A549 (cell line): ENCODE results near the gene PFN1. TPM values are rescaled to one million over a fixed set of nuclear protein-coding genes. Genes with fewer than 3 reads are reported as not detected.

Experiments used
- ATAC-seq, 2 experiments: fragments of 200-7000 bp in 1 of 2; fragments of >200 bp in 1 of 2; cut with Nextera tagmentation in 1 of 2; cut with Tn5 transposase in 1 of 2; 3 replicates each; pipeline versions ENCODE4 v1.8.0 to v1.9.1; 2018 to 2020; ENCODE audit warnings: mild to moderate bottlenecking in 1 of 2, moderate library complexity in 1 of 2
- CTCF ChIA-PET: fragments of 300-600 bp; sonication (Branson Sonifier 250); formaldehyde crosslinking; extraction: SDS; loops from one replicate; lab custom pipeline; 2021; ENCODE audit warnings: antibody characterized with exemption, inconsistent platforms; lab: Yijun Ruan, JAX
- POLR2A ChIA-PET: fragments of 350-600 bp; formaldehyde crosslinking; extraction: SDS; loops from one replicate; lab custom pipeline; 2021; ENCODE audit warnings: antibody characterized with exemption, inconsistent platforms; lab: Yijun Ruan, JAX
- DNase-seq, 2 experiments: peaks; one replicate each; pipeline versions ENCODE4 v3.0.0 to v3.0.0-alpha.2; 2011 to 2016; ENCODE audit warnings: low read depth in 1 of 2, low spot score in 1 of 2
- FAIRE-seq: peaks from 2 replicates; lab custom pipeline; 2011; peaks lifted over from hg19 to GRCh38; lab: Jason Lieb, UNC
- H3K27ac ChIP-seq, 2 experiments: fragments of >200 bp; sonication (Bioruptor Twin); formaldehyde crosslinking; 3 replicates each; pipeline ENCODE4 v1.5.1; 2016 to 2017
- H3K4me1 ChIP-seq: fragments of >200 bp; sonication (Bioruptor Twin); formaldehyde crosslinking; 3 replicates; pipeline ENCODE4 v1.6.1; 2016
- H3K4me2 ChIP-seq: fragments of >200 bp; sonication (Bioruptor Twin); formaldehyde crosslinking; 3 replicates; pipeline ENCODE4 v1.6.1; 2016
- H3K4me3 ChIP-seq: fragments of >200 bp; sonication (Bioruptor Twin); formaldehyde crosslinking; 3 replicates; pipeline ENCODE4 v1.5.1; 2016
- H3K9me3 ChIP-seq: fragments of >200 bp; sonication (Bioruptor Twin); formaldehyde crosslinking; 3 replicates; pipeline ENCODE4 v1.6.1; 2016
- CHD2 ChIP-seq: fragments of 150-350 bp; IDR thresholded peaks from 2 replicates; pipeline ENCODE4 v1.6.1; 2014; ENCODE audit warnings: low read length; ENCODE audit not compliant: partially characterized antibody
- EHF ChIP-seq: fragments of 250-450 bp; sonication (Bioruptor Pico); IDR thresholded peaks from 2 replicates; pipeline ENCODE4 v1.5.0; 2020; ENCODE audit warnings: mild to moderate bottlenecking
- GATA3 ChIP-seq: IDR thresholded peaks from 2 replicates; pipeline ENCODE4 v1.6.1; 2012; ENCODE audit warnings: borderline replicate concordance
- HDAC2 ChIP-seq: fragments of 200-600 bp; sonication (generic); IDR thresholded peaks from 2 replicates; pipeline ENCODE4 v1.6.1; 2016
- HOXA7 ChIP-seq: fragments of 250-450 bp; sonication (Bioruptor Pico); IDR thresholded peaks from 2 replicates; pipeline ENCODE4 v1.5.0; 2020; ENCODE audit warnings: mild to moderate bottlenecking, moderate library complexity
- HOXB5 ChIP-seq: fragments of 250-450 bp; sonication (Bioruptor Pico); IDR thresholded peaks from 2 replicates; pipeline ENCODE4 v1.5.0; 2020; ENCODE audit warnings: mild to moderate bottlenecking, moderate library complexity
- JUNB ChIP-seq: fragments of >200 bp; sonication (Bioruptor Twin); formaldehyde crosslinking; IDR thresholded peaks from 2 replicates; pipeline ENCODE4 v1.6.1; 2016
- MAFK ChIP-seq: fragments of 450-650 bp; IDR thresholded peaks from 2 replicates; pipeline ENCODE4 v1.6.1; 2014; ENCODE audit not compliant: partially characterized antibody
- MAZ ChIP-seq: fragments of 150-350 bp; IDR thresholded peaks from 2 replicates; pipeline ENCODE4 v1.6.1; 2014; ENCODE audit warnings: antibody characterized with exemption, low read depth, low read length, borderline replicate concordance
- NFE2L2 ChIP-seq: fragments of 150-350 bp; conservative IDR thresholded peaks from 2 replicates; pipeline ENCODE4 v1.6.1; 2014; ENCODE audit warnings: low read length
- NR3C1 ChIP-seq: fragments of >200 bp; sonication (Bioruptor Twin); formaldehyde crosslinking; IDR thresholded peaks from 3 replicates; pipeline ENCODE4 v1.6.1; 2017
- POLR2A ChIP-seq: IDR thresholded peaks from 2 replicates; pipeline ENCODE4 v1.6.1; 2012; ENCODE audit warnings: mild to moderate bottlenecking, low read length
- RAD21 ChIP-seq, 2 experiments: fragments of >200 bp in 1 of 2; sonication (Bioruptor Twin) in 1 of 2; formaldehyde crosslinking in 1 of 2; IDR thresholded peaks in 1 of 2; conservative IDR thresholded peaks in 1 of 2; 2 replicates in 1 of 2; 3 replicates in 1 of 2; pipeline ENCODE4 v1.6.1; 2012 to 2018; ENCODE audit warnings: inconsistent platforms in 1 of 2
- RFX5 ChIP-seq: fragments of 450-650 bp; IDR thresholded peaks from 2 replicates; pipeline ENCODE4 v1.7.1; 2014; ENCODE audit warnings: antibody characterized with exemption, mild to moderate bottlenecking, moderate library complexity
- RNF2 ChIP-seq: fragments of 200-600 bp; sonication (generic); IDR thresholded peaks from 2 replicates; pipeline ENCODE4 v1.6.1; 2016; ENCODE audit warnings: low read depth, mild to moderate bottlenecking, antibody characterized with exemption, moderate library complexity, borderline replicate concordance
- SREBF2 ChIP-seq: fragments of 450-650 bp; IDR thresholded peaks from 2 replicates; pipeline ENCODE4 v1.6.1; 2014; ENCODE audit warnings: mild to moderate bottlenecking, moderate library complexity
- ZNF302 ChIP-seq: fragments of 250-450 bp; sonication (Bioruptor Pico); IDR thresholded peaks from 2 replicates; pipeline ENCODE4 v1.9.0; 2021; ENCODE audit warnings: inconsistent platforms, mild to moderate bottlenecking, moderate library complexity
- ZSCAN20 ChIP-seq: fragments of 250-450 bp; sonication (Bioruptor Pico); IDR thresholded peaks from 2 replicates; pipeline ENCODE4 v1.8.0; 2022; ENCODE audit warnings: mild to moderate bottlenecking, moderate library complexity
- whole genome bisulfite sequencing: methylation state at CpG from one replicate; pipeline ENCODE4 v1.1.6; 2017; ENCODE audit errors: missing lambda C conversion rate; 5-methylcytosine and 5-hydroxymethylcytosine counted together
- polyA plus RNA-seq, 4 experiments: library from polyadenylated mRNA; depleted of rRNA in 3 of 4; stranded (reverse); fragments of >200 nt; fragmentation: RNase III in 1 of 4; extraction: RNeasy Plus Mini Kit Qiagen cat#74134 plus additional on column Dnase treatment in 1 of 4; gene quantifications; 2 replicates in 3 of 4; 3 replicates in 1 of 4; pipeline ENCODE4 v1.2.3, GENCODE V29; 2011 to 2017
- TF ChIP-seq, protein P1 (sequence below): fragments of 200-600 bp; sonication (generic); IDR thresholded peaks from 2 replicates; pipeline ENCODE4 v1.6.1; 2016; ENCODE audit warnings: antibody characterized with exemption, mild to moderate bottlenecking, moderate library complexity
- TF ChIP-seq, protein P2 (sequence below): fragments of 450-650 bp; IDR thresholded peaks from 2 replicates; pipeline ENCODE4 v1.6.1; 2014; ENCODE audit warnings: antibody characterized with exemption

The PFN1 gene
- polyA plus RNA-seq, 2 of the 4 experiments (the other 2 are of a cell fraction): 1,732 to 3,230 TPM

DNA sequence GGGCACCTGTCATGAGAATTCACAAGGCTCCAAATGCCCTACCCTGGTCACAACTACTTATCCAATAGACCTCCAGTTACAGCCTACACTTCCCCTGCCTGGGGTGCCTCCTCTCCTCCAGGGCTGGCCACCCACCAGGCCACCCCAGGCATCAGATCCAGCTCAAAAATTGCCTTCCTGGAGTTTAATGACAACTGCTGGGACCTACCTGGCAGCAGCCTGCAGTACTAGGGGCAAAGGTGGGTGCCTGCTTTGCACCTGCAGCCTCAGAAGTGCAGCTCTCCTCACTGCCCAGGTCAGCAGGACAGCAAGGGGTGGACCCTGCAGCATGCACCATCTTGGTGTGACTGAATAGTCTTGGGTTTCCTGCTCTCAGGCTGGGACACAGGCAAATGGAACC lies 12.7 kb downstream of the PFN1 start:
- no peak for FAIRE-seq
- H3K27ac ChIP-seq: no peak overlapping the region
- ChIA-PET CTCF (interaction anchor here (1.0 to 2.6 kb wide), 3 partner anchors 27 to 52 kb away, joined by 3 to 14 read pairs (median 5); partner anchors contain the start of gene CAMTA2), POLR2A (interaction anchor here (0.5 to 1.8 kb wide), 2 partner anchors 32 to 177 kb away, joined by 4 to 8 read pairs; partner anchors contain the start of gene SPAG7)
- TF ChIP-seq CHD2: no peak
- no peak for TF ChIP-seq JUNB
- no peak for TF ChIP-seq ZNF302 (CRISPR knock-in tag)
- TF ChIP-seq, protein P1, sequence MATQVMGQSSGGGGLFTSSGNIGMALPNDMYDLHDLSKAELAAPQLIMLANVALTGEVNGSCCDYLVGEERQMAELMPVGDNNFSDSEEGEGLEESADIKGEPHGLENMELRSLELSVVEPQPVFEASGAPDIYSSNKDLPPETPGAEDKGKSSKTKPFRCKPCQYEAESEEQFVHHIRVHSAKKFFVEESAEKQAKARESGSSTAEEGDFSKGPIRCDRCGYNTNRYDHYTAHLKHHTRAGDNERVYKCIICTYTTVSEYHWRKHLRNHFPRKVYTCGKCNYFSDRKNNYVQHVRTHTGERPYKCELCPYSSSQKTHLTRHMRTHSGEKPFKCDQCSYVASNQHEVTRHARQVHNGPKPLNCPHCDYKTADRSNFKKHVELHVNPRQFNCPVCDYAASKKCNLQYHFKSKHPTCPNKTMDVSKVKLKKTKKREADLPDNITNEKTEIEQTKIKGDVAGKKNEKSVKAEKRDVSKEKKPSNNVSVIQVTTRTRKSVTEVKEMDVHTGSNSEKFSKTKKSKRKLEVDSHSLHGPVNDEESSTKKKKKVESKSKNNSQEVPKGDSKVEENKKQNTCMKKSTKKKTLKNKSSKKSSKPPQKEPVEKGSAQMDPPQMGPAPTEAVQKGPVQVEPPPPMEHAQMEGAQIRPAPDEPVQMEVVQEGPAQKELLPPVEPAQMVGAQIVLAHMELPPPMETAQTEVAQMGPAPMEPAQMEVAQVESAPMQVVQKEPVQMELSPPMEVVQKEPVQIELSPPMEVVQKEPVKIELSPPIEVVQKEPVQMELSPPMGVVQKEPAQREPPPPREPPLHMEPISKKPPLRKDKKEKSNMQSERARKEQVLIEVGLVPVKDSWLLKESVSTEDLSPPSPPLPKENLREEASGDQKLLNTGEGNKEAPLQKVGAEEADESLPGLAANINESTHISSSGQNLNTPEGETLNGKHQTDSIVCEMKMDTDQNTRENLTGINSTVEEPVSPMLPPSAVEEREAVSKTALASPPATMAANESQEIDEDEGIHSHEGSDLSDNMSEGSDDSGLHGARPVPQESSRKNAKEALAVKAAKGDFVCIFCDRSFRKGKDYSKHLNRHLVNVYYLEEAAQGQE: no peak
- TF ChIP-seq HOXA7 (CRISPR knock-in tag): no peak
- TF ChIP-seq MAFK: no peak
- no peak for TF ChIP-seq EHF (CRISPR knock-in tag)
- no peak for TF ChIP-seq GATA3
- no peak for TF ChIP-seq RFX5
- TF ChIP-seq SREBF2: no peak
- TF ChIP-seq ZSCAN20 (CRISPR knock-in tag): no peak
- H3K4me1 ChIP-seq: peaks cover 10% of the 10 kb centered on the region
- H3K9me3 ChIP-seq: no peaks in the 10 kb centered on the region
- ATAC-seq: no peak
- H3K4me2 ChIP-seq: no peak overlapping the region
- H3K4me3 ChIP-seq: no peak overlapping the region
- no peak for DNase-seq

DNA sequence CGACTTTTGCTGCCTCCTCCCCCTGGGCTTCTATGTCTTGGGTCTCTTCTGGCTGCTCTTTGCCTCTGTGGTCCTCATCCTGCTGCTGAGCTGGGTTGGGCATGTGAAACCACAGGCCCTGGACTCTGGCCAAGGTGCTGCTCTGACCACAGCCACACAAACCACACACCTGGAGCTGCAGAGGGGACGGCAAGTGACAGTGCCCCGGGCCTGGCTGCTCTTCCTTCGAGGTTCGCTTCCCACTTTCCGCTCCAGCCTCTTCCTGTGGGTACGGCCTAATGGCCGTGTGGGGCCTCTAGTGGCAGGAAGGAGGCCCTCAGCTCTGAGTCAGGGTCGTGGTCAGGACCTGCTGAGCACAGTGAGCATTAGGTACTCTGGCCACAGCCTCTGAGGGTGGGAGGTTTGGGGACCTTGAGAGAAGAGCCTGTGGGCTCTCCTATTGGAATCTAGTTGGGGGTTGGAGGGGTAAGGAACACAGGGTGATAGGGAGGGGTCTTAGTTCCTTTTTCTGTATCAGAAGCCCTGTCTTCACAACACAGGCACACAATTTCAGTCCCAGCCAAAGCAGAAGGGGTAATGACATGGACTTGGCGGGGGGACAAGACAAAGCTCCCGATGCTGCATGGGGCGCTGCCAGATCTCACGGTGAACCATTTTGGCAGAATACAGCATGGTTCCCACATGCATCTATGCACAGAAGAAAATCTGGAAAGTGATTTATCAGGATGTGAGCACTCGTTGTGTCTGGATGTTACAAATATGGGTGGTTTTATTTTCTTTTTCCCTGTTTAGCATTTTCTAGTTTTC lies 14.0 kb downstream of the PFN1 start:
- 79% methylated on average over 14 of the region's 14 CpGs for WGBS
- H3K9me3 ChIP-seq: no peaks in the 10 kb centered on the region
- ChIA-PET CTCF (interaction anchor here (0.6 to 1.3 kb wide), 4 partner anchors 25 to 1003 kb away, joined by 3 to 4 read pairs (median 3); no protein-coding TSS in a partner anchor), POLR2A (no interaction called here)
- ATAC-seq (peak in 1 of 2 experiments; percentile 57; a peak in 4 of 6 replicates), DNase-seq (no peak), FAIRE-seq (no peak)
- TF ChIP-seq, protein P2, sequence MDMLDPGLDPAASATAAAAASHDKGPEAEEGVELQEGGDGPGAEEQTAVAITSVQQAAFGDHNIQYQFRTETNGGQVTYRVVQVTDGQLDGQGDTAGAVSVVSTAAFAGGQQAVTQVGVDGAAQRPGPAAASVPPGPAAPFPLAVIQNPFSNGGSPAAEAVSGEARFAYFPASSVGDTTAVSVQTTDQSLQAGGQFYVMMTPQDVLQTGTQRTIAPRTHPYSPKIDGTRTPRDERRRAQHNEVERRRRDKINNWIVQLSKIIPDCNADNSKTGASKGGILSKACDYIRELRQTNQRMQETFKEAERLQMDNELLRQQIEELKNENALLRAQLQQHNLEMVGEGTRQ: no peak
- TF ChIP-seq HDAC2: no peak
- TF ChIP-seq MAFK: no peak
- TF ChIP-seq NR3C1: no peak
- no peak for TF ChIP-seq MAZ
- TF ChIP-seq JUNB: no peak
- peak; percentile 10; the same call in 1 of the 2 replicates for TF ChIP-seq POLR2A
- TF ChIP-seq RNF2: no peak
- TF ChIP-seq NFE2L2: no peak
- no peak overlapping the region for H3K27ac ChIP-seq
- no peak overlapping the region for H3K4me3 ChIP-seq
- no peak overlapping the region for H3K4me2 ChIP-seq
- H3K4me1 ChIP-seq: peaks cover 10% of the 10 kb centered on the region

DNA sequence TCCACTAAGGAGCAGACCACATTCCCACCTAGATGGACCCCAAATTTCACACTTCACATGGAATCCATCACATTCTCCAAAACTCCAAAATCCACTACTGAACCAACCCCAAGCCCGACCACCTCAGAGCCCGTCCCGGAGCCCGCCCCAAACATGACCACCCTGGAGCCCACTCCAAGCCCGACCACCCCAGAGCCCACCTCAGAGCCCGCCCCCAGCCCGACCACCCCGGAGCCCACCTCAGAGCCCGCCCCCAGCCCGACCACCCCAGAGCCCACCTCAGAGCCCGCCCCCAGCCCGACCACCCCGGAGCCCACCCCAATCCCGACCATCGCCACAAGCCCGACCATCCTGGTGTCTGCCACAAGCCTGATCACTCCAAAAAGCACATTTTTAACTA lies 14.7 kb downstream of the PFN1 start:
- Histone ChIP-seq H3K4me3 (no peak overlapping the region), H3K4me2 (no peak overlapping the region), H3K27ac (no peak overlapping the region), H3K9me3 (no peaks in the 10 kb centered on the region), H3K4me1 (peaks cover 6% of the 10 kb centered on the region)
- ATAC-seq (no peak), FAIRE-seq (no peak), DNase-seq (no peak)
- CTCF ChIA-PET: interaction anchor here (0.6 to 2.0 kb wide), 5 partner anchors 9 to 1002 kb away, joined by 3 to 7 read pairs (median 3); no protein-coding TSS in a partner anchor
- TF ChIP-seq HOXB5 (CRISPR knock-in tag) (no peak), MAZ (no peak), RAD21 (conservative IDR thresholded peaks at IDR 0.05 in 1 of 2, IDR thresholded peaks at IDR 0.05 in 1 of 2) (no peak)
- POLR2A ChIA-PET: no interaction called here
- 93% methylated on average over 8 of the region's 16 CpGs for WGBS
